Epithelial cell of esophagus (primary cell): ENCODE data around the gene ATXN7L1.

Source experiments
- DNase-seq: peaks from one replicate; pipeline ENCODE4 v3.0.0; 2010; ENCODE audit warnings: low read depth
- H3K4me3 ChIP-seq: 2 replicates; pipeline ENCODE4 v1.5.1; 2011; ENCODE audit warnings: mild to moderate bottlenecking, low read length, control low read depth
- TF ChIP-seq, protein P1 (sequence below): IDR thresholded peaks from 2 replicates; pipeline ENCODE4 v1.5.1; 2011; ENCODE audit warnings: low read depth, mild to moderate bottlenecking, low read length, control low read depth, inconsistent platforms; ENCODE audit not compliant: insufficient read depth; ENCODE audit errors: missing control alignments

Gene ATXN7L1

DNA sequence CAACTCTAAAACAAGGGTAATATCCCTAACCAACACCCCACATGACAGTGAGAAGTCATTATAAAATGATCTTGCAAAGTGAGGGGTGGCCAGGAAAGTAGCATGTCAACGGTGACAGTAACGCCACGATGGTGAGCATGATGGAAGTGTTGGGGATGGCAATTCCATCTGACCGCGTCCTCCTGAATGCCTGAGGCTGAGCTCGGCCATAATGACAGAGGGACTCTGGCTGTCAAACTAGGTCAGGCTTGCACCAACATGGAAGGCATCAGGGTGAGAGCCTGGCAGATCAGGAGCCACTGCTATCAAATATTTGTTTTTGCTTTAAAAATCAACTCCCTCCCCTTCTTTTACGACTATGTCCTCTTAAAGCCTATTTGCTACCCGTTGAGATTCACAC, 239.4 kb downstream of the ATXN7L1 start:
- H3K4me3 ChIP-seq, result no peak overlapping the region
- DNase-seq, result no peak
- TF ChIP-seq, protein P1, sequence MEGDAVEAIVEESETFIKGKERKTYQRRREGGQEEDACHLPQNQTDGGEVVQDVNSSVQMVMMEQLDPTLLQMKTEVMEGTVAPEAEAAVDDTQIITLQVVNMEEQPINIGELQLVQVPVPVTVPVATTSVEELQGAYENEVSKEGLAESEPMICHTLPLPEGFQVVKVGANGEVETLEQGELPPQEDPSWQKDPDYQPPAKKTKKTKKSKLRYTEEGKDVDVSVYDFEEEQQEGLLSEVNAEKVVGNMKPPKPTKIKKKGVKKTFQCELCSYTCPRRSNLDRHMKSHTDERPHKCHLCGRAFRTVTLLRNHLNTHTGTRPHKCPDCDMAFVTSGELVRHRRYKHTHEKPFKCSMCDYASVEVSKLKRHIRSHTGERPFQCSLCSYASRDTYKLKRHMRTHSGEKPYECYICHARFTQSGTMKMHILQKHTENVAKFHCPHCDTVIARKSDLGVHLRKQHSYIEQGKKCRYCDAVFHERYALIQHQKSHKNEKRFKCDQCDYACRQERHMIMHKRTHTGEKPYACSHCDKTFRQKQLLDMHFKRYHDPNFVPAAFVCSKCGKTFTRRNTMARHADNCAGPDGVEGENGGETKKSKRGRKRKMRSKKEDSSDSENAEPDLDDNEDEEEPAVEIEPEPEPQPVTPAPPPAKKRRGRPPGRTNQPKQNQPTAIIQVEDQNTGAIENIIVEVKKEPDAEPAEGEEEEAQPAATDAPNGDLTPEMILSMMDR, result no peak

DNA sequence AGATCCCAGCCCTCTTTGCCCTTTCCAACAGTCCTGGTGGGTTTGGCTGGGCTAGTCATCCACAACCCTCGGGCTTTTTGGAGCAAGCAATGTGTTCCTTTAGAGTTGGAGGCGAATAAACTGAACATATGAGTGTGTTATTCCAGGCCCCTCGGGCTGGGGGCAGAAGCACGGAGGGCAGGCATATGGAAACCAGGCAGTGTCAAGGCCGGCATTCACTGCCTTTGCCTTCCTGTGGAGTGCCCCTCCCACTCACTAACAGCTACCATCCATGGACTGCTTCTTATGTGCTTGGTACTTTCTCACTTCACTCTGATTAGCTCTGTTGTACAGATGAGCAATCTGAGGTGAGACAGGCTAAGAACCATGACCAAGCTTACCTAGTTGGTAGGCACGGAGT, 241.2 kb downstream of the ATXN7L1 start:
- no peak overlapping the region for H3K4me3 ChIP-seq
- DNase-seq, result no peak
- TF ChIP-seq, protein P1, result no peak

DNA sequence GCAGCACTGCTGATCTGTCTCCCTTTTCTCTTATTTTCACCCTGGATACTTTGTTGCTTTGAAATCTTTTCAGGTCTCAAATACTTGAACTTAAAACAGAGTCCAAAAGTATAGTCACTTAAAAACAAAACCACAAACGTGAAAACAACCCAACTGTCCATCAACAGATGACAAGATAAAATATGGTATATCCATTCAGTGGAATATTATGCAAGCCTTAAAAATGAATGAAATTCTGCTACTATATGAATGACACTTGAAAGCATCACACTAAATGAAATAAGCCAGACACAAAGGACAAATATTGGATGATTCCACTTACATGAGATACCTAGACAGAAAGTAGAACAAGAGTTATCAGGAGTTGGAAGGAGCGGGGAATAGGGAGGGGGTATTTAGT, 250.4 kb downstream of the ATXN7L1 start:
- TF ChIP-seq, protein P1, result no peak
- no peak for DNase-seq
- no peak overlapping the region for H3K4me3 ChIP-seq

DNA sequence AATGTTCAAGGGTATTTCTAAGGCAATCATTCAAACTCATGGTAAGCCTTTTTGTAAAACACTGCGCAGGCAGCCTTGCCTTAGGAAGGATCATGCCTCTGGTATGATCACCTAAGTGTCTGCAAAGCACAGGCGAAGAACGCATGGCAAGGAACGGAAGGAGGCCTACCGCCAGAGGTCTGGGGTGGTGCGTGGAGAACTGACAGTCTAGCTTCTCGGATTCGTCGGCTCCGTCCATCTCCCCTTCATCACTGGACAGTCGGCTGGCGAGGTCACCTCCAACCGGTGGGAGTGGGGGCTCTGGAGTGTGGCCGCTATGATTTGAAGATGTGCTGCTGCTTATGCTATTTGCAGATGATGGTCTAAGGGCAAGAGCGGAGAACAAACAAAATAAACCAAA, 252.5 kb downstream of the ATXN7L1 start:
- H3K4me3 ChIP-seq, result no peak overlapping the region
- DNase-seq, result no peak
- TF ChIP-seq, protein P1, result no peak

DNA sequence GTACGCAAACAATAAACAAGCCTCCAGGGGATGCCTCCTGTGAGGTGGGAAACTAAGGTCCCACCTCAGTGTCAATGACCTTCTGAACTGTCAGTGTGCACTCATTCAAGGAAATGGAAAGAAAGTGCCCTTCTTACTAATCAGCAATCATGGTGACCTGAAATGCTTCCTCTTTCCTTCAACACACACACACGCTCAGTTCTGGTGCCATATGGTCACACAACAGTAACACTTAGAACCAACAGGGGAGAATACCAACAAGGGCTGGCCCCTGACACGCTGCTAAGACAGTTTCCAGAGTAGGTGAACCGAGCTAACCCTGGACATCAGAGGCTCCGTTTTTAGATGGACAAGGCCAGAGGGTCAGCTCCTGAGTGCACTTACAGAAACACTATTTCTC, 253.0 kb downstream of the ATXN7L1 start:
- DNase-seq, result no peak
- no peak overlapping the region for H3K4me3 ChIP-seq
- TF ChIP-seq, protein P1, result no peak

DNA sequence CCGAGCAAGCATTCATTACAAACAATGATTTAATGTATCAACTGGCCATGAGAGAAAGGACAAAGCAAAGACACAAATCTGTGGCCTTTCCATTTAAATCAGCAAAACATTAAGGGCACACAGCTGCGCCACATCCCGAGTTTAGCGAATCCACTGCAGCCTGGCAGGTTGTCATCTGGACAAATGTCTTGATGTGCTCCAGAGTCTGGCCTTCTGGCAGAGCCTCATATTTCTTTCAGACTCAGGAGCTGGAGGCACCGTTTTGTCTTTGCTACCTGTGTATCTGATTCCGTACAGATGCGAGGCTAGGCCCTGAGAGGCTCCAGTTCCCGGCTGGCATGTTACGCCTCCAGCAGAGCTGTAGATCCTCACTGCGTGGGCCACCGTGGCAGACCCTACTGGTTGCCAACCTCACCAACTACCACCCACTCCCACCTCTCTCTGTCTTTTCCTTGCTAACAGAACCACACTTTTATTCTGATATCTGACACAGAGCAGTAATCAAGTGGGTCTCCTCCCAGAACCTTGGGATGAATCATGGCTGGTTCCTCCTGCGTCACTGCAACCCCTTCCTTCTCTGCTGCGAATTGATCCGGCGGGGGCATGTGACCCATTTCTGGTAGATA, 254.2 kb downstream of the ATXN7L1 start:
- no peak overlapping the region for H3K4me3 ChIP-seq
- TF ChIP-seq, protein P1, result no peak
- no peak for DNase-seq

DNA sequence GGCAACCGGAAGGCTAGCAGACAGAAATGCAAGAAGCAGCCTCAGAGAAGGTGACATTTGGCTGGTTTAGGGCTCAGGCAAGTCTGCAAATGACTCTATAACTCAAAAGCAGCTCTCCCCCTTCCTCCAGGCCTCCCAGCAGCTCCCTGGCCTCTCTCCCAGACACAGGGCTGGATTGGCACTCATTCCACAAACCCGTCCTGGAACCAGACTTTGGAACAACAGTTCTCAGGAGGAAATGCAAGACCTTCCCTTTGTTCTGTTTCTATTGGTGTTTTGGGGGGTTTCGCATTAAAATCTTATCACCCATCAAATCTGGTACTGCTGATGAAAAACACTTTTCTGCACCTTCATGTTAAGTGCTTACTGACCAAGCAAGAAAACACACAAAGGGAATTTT, 254.8 kb downstream of the ATXN7L1 start:
- TF ChIP-seq, protein P1, result no peak
- DNase-seq, result no peak
- H3K4me3 ChIP-seq, result no peak overlapping the region
